ENCODE data around the gene CTSZ.
"Not testable (repeated sequence)": the region's sequence is repeated elsewhere in the genome, so short reads cannot be mapped to it uniquely, and the experiment has no call there.

The CTSZ gene

DNA sequence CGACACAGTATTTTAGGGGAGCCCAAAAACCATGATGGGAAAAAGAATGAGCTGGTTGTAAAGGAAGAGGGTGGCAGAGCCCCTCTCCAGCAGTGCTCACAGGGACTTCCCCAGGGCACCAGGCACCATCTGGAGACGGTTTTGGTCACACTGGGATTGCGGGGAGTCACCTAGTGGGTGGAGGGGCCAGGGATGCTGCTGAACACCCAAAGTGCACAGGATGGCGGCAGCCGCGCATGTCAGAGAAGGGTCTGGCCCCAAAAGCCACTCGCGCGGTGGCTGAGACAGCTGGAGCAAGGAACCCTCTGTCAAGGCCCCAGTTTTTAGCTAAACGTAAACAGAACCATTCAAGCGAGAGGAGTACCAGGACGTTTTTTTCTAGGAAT lies 10.8 kb downstream of the CTSZ start:
- DNase-seq = no peak

DNA sequence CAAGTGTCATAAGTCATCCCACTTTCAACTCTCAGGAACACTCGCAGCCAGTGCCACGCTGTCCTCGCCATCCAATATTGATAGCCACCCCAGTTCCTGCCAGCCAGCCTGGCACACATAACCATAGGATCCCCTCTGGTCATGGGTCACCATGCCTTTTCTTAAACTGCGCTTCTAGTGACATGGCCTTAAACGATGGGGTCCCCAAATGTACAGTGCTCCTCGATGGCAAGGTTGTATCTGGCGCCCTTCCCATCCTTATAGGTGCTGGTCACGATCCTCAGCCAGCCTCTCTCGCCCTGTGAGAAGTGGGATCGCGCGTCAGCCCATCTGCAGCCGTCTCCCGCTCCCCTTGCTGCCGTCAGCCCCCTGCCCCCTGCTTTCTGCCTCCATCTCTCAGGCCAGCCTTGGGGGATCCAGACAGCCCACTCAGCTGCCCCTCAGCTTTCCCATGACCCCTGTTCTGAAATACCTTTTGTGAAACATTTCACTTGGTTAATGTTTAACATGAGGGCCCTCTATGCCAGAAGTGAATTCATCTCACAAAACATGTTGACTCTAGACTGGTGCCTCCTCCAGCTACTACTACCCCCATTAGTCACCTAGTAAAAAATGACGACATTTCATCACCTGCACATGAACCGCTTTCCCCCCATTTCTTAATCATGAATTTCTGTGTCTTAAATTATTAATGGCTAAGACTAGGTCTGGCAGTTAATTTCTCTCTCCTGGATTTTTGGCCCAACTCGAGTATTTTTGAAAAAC lies 11.4 kb downstream of the CTSZ start:
- no peak for DNase-seq

DNA sequence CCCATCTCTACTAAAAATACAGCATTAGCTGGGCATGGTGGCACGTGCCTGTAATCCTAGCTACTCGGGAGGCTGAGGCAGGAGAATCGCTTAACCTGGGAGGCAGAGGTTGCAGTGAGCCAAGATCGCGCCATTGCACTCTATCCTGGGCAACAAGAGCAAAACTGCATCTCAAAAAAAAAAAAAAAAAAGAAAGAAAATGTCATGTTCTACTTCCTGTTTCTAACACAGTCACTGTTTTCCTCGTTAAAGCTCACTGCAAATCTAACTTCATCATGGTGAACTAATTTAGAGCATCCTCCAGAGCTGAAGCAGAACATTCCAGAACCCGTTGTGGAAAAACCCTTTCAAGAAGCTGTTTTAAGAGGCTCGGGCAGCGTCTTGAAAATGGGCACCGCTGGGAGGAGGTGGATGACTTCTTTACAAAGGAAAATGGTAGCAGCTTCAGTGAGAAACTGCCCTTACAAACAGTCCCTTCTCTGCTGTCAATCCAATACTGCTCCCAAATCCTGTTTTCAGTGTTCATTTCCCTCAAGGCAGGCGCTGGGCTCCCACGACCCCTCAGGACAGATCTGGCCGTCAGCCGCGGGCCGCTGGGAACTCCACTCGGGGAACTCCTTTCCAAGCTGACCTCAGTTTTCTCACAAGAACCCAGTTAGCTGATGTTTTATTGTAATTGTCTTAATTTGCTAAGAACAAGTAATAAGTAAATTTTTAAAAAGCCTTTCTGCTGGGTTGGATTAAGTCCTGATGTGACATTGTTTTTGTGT lies 12.5 kb downstream of the CTSZ start:
- no peak for DNase-seq

DNA sequence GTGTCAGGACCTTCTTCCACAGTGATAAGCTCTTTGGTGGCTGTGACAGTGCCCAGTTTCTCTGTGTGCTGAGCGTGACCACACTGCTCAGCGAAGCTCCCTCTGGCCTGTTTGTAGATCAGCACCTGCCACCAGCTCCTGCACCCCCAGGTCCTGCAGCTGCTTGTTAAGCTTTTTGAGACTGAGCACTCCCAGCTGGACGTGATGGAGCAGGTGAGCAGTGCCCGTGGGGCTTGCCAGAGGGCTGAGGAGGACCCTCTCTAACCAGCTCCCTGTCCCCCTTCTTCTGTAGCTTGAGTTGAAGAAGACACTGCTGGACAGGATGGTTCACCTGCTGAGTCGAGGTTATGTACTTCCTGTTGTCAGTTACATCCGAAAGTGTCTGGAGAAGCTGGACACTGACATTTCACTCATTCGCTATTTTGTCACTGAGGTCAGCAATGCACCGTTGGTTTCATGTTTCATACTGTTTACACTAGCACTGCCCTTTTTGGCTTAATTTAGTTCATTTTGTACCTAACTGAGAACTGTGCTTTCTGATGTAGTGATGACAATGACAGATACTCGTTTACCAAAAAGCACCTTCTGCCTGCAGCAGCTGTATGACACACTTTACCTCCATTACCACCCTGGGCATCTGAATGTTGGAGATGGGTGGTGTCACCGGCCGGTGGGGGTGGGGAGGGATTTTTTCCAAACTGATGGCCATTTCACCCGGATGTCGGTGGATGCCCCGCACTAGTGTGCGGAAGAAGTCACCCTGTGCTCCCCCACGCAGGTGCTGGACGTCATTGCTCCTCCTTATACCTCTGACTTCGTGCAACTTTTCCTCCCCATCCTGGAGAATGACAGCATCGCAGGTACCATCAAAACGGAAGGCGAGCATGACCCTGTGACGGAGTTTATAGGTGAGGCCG lies 13.5 kb downstream of the CTSZ start:
- DNase-seq = no peak

DNA sequence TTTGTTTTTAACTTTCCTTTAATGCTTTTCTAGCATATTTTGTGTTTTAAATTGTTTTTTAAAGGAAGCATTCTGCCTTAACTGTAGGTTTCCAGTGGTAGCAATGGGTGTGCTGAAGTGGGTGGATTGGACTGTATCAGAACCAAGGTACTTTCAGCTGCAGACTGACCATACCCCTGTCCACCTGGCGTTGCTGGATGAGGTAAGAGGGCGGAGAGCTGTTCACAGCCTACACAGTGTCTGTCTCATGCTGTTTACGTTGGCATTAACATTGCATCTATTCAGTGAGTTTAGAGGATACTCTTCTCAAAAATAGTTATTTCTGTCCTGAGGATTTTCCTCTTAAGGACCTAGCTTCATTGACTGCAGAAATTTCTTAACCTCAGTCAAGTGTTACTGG lies 14.1 kb downstream of the CTSZ start:
- DNase-seq = no peak

DNA sequence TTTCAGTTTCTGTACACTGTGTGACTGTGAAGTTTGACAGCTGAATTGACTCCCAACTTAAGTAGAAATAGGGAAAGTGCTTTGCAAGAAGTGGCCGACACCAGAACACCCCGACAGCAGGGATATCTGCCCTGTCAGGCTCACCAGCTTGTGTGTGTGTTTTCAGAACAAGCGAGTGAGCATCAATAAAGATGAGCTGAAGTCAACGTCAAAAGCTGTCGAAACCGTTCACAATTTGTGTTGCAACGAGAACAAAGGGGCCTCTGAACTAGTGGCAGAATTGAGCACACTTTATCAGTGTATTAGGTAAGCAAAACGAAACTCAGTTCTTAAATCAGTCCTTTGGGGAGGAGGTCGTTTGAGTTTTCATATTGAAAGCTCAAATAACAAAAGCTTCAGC lies 15.3 kb downstream of the CTSZ start:
- no peak for DNase-seq

DNA sequence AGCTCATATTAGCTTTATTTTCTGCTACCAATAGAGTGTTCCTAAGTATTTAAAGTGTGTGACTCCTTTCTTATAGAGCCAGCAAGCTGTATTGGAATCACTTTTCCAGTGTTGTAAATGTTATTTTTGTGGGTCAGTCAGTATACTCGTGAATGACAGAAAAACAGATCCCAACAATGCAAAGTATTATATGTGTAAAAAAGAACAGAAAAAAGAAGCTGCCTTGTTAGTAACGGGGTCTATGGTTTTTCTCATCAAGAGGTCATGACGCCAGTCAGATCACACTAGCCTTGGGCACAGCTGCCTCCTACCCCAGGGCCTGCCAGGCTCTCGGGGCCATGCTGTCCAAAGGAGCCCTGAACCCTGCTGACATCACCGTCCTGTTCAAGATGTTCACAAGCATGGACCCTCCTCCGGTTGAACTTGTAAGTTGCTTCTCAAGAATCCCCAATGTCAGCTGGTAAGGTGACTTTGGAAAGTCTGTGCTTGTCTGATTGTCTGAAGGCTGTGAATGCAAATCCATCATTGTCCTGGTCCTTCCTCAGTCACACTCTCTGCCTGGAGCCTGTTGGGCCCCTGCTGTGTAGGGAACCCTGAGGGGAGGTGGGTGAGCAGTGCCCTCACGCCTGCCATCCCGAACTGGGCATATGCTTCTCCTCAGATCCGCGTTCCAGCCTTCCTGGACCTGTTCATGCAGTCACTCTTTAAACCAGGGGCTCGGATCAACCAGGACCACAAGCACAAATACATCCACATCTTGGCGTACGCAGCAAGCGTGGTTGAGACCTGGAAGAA lies 16.2 kb downstream of the CTSZ start:
- no peak for DNase-seq

DNA sequence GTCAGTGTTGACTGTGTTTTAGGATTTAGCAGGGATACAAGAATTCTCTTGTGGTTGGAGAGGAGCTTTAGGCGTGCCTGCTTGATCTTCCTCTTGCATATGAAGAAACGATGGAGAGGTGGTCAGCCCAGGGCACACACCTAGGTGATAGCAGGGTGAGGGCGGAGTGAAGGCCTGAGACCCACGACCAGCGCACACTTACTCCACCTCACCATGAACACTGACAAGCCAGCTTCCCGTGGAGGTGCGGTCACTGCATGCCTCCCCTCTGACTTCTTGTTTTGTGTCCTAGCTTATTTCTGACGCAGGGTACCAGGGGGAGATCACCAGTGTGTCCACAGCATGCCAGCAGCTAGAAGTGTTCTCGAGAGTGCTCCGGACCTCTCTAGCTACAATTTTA lies 17.9 kb downstream of the CTSZ start:
- DNase-seq = no peak

DNA sequence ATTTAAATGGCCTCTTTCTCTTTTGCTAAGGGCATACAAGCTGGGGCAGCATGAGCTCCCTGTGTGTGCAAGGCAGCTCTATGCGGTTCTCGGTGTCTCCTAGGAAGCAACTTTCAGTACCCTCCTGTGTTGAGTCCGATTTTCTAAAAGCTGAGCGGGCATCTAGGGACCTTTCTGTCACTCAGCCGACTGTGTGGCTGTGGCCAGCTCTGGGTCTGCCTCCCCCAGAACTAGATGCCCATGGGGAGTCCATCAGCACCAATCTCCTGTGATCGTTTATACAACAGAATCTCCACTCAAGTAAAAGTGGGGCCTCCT lies 18.5 kb downstream of the CTSZ start:
- DNase-seq = no peak

DNA sequence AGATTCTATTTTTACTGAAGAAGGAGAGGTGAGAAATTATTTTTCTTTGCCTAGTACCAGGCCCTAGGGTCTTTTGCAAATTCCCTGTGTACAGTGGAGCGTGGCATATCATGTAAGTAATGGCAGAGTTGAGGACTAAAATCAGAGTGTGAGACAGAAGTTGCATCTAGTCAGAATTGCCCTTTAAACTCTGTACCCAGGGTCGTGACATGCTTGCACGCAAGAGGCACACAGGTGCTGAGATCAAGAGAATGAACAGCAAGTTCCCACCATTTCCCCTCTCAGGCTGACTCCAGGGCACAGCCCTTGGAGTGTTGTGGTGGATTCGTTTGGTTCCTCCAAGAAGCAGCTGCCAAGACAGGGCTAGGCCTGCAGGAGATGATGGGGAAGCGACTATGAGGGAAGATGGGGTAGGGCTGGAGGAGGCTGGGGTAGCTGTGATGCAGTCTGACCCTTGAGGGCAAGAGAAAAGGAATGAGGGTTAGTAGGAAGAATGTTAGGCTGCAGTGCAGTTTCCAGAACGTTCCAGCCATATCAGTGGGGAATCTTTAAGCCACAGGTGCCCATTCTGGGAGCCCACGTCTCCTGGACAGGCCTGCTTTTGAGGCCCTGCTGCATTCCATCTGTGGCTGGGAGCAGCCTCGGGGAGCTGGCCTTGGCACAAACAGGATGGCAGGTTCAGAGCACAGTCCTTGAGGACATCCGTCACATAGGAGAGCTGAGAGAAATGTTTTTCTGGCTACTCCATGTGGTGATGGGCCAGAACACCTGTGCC lies 19.1 kb downstream of the CTSZ start:
- DNase-seq = no peak

DNA sequence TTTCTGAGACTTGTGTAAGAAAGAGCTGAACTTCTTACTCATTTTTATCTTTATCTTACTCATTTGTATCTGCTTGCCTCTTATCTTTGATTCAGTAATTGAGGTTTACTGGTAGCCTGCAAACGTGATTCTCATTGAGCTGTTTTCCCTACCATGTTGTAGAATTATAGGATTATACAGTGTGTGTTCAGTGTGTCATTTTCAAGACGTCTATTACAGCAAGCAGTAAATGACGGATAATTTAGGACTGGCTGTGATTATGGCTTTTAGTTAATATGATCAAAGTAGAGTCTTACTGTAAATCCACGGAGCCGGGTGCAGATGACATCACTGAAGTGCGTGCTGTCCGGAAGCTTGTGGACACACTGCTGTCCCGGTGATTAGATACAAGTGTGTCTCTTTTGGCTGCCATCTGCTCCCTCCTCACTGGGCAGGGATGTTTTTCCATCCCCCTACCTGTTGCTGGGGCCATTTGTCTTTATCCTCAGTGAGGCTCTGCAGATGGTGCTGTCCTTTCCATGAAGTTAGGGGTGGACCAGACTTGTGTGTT lies 20.0 kb downstream of the CTSZ start:
- DNase-seq = no peak

DNA sequence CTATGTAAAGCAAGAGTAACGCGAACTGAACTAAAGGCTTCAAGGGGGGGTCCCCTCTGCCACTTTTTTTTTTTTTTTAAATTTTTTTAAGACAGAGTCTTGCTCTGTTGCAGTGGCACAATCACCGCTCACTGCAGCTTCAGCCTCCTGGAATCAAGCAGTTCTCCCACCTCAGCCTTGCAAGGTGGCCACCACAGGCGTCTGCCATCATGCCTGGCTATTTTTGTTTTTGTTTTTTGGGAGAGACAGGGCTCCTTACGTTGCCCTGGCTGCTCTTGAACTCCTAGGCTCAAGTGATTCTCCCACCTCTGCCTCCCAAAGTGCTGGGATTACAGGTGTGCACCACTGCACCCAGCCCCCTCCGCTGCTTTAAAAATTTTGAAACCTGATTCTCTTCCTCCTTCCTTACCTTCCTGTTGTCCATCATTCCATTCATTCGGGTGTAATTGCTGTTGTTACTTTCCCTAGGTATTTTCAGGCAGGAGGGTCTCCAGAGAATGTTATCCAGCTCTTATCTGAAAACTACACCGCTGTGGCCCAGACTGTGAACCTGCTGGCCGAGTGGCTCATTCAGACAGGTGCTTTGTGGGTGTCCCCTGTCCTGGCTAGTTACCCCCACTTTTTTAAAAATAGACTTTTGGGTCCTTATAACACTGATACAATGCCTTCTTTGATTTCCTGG lies 20.6 kb downstream of the CTSZ start:
- DNase-seq = no peak

DNA sequence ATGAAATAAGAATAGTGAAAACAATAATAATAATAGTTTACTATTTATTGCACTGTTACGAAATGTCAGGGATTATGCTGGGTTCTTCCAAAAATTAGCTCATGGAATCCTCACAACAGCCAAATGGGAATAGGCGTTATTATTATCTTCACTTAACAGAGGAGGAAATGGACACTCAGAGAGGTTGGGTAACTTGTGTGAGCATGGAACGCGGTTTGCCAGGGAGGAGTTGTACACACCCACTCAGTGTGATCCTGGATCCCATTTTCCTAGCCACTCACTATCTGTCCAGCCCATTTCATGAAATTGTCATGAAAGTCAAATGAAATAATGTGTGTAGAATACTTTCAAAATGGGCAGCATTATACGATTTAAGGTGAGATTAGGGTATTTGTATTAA lies 21.4 kb downstream of the CTSZ start:
- DNase-seq = no peak

DNA sequence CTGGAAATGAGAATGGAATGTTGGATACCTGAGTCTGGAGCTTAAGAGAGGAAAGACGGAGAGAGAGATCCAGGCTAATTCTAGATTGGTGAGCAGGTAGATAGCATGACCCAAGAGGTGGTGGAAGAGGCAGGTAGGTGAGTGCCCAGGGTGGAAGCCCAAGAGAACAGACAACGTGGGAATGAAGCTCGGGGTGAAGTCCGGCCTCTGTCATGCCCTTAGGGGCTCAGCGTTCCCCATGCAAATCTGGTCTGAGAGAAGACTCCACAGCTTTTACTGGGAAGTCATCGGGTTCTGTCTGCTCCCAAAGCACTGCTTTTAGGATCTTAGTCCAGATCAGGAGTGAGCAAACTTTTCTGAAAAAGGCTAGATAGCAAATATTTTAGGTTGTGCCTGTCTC lies 22.4 kb downstream of the CTSZ start:
- no peak for DNase-seq

DNA sequence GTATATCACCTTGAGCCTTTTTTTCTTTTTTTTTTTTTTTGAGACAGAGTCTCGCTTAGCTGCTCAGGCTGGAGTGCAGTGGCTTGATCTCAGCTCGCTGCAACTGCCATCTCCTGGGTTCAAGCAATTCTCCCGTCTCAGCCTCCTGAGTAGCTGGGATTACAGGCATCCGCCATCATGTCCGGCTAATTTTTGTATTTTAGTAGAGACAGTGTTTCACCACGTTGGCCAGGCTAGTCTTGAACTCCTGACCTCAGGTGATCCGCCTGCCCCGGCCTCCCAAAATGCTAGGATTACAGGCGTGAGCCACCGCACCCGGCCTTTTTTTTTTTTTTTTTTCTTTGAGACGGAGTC lies 24.0 kb downstream of the CTSZ start:
- not testable (repeated sequence) for DNase-seq

DNA sequence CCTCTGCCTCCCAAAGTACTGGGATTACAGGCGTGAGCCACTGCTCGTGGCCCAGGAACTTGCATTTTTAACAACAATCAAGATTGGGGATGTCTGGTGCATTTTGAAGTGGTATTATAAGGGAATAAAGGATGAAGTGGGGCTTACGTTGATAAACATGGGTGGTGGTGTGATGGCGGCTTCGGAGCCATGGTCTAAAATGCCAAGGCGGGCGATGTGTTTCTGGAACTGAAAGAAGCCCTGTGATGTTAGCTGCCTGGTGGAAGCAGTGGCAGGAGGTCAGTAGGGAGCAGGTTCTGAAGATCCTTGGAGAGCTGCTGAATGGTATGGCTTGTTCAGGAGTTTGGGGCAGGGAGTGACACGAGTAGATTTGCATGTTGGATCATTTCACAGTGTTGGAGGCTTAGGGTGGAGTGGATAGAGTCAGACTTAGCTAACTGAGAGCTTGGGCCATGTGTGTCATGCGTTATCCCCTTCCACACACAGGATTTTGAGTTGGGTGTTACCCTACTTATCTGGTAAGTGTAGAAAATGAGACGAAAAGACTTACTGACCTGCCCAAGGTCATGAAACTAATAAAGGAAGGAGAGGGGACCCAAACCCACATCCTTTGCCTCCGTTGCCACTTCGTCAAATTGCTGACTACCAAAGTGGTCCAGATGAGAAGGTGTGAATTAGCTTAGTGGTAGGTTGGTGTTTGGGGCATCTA lies 24.5 kb downstream of the CTSZ start:
- no peak for DNase-seq

DNA sequence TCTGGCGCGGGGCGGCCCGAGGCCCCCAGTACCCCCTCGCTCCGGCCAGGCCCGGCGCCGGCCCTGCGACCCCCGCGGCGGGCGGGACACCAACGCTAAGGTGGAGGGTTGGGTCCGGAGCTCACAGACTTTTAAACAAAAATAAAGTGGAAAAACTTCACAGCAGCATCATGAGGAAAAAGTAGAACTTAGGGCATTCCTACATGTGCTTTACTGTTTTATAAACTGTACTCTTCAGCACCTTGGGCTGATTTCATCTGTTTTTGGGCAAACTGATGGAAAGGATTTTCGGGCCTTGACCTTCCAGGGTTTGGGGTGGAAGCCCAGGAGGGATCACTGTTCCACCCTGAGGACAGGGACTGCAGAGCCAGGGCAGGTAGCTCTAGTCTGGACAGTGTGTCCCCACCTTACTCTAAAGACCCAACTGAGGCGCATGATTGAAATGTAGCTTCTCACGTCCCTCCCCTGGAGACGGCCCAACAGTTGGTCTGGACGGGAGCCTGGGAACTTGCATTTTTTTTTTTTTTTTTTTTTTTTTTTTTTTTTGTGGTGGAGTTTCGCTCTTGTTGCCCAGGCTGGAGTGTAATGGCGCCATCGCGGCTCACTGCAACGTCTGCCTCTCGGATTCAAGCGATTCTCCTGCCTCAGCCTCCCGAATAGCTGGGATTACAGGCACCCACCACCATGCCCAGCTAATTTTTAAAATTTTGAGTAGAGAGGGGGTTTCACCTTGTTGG lies 25.3 kb downstream of the CTSZ start:
- DNase-seq = no peak

DNA sequence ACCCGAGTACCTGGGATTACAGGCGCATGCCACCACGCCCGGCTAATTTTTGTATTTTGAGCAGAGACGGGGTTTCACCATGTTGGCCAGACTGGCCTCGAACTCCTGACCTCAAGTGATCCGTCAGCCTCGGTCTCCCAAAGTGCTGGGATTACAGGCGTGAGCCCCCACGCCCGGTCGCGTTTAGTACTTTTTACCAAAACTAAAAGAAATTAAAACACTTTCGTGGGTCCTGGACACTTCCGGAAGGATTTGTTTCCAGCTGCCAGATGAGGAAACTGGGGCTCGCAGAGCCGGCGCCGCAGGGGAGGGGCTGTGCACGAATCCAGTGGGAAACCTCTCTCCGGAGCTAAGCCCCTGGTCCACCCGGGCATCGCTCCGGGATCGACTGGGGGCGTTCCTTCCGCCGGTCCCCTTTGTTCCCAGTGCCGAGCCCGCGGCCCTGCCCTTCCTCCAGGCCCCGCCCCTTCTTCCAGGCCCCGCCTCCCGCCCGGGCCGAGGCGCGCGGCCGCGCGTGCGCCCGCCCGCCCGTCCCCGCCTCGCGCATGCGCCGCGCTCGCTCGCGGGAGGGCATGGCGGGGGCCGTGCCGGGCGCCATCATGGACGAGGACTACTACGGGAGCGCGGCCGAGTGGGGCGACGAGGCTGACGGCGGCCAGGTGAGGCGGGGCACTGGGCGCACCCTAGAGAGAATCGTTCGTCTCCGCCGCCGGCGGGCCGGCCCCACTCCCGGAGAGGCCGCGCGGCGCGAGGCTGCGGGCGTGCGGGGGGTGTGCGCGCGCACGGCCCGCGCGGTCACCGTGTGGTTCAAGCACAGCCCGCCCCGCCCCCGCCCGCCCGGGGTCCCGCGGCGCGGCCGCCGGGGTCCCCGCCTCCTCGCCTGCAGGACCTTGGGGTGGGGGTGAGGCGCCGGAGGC lies 26.1 kb downstream of the CTSZ start, which contains the start of gene NELFCD:
Gene NELFCD, plus strand, starts transcription at position 546 of the 917 bp plus-strand sequence. Its CDS starts 54 bp downstream, at position 600.
- DNase-seq = peak; percentile 94

Measured in CD4-positive, alpha-beta T cell treated with Interleukin-17A for 4 hours (primary cell).